Stimulated activated CD8-positive, alpha-beta memory T cell treated with anti-CD3 and anti-CD28 coated beads, Interleukin-4, amount 100 ng/mL, for 48 hours (primary cell): ENCODE measurements around the gene C22orf15.
"Not testable (repeated sequence)": the region's sequence is repeated elsewhere in the genome, so short reads cannot be mapped to it uniquely, and the experiment has no call there.

Experiments used
- DNase-seq: peaks from one replicate; pipeline ENCODE4 v3.0.0-alpha.2; 2020

Gene C22orf15

DNA sequence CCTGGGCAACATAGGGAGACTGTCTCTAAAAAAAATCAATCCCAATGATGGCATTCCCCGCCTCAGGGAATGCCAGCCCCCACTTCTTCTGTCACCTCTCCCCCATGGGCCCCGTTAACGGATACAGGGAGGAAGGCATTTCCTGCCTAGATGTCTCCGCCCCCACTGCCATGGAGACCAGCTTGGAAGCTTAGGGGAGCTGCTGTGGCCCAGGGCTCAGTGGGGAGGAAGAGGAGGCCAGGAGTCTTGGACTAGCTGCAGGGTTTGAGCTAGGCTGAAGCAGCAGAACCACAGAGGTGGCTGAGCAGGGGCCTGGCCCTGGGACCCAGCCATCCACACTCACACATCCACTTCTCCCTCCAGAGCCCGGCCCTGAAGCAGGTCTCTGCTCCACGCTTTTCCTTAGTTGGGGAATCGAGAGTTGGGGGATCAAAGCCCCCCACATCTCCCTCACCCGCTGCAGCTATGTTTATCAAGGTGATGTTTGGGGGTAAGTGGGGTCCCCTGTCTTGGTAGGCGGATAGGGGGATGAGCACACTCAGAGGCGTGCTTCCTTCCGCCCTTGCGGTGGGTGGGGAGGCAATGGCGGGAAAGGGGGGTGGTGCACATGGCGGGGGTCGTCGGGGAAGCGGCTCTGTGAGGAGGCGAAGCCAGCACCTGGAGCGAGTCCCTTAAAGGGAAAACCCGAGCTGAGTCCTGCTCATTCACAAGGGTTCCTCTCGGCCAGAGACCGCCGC, at the start of gene C22orf15:
C22orf15 (plus strand) TSS at position 149 of the 737 bp plus-strand sequence; CDS start at position 466, 317 bp downstream.
- DNase-seq = peak; percentile 42

DNA sequence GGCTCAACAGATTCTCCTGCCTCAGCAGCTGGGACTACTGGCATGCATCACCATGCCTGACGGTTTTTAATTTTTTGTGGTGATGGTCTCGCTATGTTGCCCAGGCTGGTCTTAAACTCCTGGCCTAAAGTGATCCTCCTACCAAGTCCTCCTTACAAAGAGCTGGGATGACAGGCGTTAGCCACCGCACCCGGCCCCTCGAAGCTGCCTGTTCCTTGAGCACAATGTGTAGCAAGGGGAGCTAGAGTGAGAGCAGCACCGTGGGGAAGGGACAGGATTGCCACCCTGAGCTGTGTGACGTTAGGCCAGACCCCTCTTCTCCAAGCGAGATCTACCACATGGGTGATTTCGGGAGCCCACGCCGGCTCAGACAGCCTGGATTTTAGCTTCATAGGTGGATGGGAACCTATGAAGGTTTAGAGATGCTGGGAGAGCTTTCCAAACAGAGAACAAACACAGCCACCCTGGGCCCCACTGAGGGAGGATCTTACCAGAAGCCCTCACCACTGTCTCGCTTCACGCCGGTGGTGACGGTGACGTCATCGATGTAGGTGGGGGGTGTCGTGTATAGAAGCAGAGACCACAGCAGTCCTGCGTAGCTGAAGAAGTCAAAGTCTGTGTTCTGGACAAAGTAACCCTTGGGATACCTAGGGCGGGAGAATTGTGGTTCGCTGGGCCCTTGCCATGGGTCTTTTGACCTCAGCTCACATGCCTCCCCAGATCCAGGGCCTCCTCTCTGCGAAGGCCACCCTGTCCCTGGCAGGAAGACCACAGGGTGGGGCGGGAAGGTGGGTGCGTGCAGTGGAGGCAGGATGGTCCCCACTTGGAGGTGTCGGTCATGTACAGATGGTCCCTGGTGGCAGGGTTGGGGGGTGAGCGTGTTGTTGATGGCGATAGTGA, 48.8 kb upstream of the C22orf15 start:
- DNase-seq = peak; percentile 74

GRCh38 chr22:23714596-23715578, 47.9 kb upstream of the C22orf15 start:
- DNase-seq = peak; percentile 42

- DNase-seq = no peak
Observed at GRCh38 chr22:23715806-23716375, 46.9 kb upstream of the C22orf15 start.

DNA sequence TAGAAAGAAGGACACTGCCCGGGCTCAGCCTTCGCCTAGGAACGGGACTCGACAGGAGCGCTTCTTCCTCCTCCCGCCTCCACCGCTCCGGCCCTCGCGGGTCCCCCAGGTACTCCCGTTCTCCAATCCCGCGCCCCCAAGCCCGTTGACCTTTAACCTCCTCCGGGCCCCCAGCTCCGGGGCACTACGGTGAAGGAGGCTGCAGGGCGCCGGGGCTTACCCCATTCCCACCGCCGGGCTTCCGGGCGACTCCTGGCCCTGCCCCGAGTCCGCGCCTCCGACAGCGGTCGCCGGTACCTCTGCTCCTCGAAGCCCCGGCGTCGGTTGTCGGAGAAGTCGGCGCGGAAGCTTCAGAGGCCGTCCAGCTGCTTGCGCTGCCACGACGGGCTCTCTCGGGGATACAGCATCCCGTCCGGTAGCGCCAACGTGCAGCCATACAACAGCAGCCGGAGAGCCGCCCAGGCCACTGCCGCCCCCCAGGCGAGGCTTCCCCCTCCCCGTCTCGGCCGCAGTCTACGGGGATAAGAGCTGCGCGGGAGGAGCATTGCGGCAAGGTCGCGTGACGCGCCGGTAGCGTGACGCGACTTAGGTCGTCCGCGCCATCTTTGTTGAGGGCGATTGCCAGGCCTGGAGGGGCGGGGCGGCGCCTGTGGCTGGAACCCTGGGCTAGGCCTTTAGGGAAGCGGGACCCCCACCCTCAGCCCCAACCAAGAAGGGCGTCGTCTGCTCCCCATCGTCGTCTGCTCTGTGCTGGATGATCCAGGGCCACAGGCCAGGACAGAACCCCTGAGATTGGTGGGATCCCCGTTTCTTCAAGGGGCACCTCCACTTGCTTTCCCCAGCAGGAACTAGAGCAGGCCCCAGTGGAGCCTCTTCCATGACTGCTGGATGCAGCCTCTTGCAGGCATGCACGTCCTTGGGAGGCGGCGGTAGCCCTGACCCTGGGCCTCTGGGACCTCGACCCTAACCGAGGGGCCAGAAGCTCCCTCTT, 45.7 kb upstream of the C22orf15 start:
- DNase-seq = peak; percentile 90

- no peak for DNase-seq
Observed at GRCh38 chr22:23718371-23719165, 44.2 kb upstream of the C22orf15 start.

GRCh38 chr22:23720855-23721254, 41.9 kb upstream of the C22orf15 start:
- DNase-seq = no peak

- DNase-seq = no peak
Observed at GRCh38 chr22:23722160-23722559, 40.6 kb upstream of the C22orf15 start.

DNA sequence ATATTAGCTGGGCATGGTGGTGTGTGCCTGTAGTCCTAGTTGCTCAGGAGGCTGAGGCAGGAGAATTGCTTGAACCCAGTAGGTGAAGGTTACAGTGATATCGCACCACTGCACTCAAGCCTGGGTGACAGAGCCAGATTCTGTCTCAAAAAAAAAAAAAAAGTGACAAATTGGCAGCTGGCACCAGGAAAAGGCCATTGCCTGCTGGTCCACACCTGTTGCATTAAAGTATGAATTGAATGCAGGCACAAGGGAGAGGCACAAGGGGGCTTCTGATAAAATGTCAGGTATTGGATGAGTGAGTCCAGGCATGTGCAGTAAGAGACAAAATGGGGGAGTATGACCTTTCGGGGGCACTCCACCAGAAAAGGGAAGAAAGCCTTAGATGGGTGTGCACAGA, 40.1 kb upstream of the C22orf15 start:
- DNase-seq = no peak

GRCh38 chr22:23728108-23728507, 34.7 kb upstream of the C22orf15 start:
- DNase-seq = not testable (repeated sequence)

DNA sequence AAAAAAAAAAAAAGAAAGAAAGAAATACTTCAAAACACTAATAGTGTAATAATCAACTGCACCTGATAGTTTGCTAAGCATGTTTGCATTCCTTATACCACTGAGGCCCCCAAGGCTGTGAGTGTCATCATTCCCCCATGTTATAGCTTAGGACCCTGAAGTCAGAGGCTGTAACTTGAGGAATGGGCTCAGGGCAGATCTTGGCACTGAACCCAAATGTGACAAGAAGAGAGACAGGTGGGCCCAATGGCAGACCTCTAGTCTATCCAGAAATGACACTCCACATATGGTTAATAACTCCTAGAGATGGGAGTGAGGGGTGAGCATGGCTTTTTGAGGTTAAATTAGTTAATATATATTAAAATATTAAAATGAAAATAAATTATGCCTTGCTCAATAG, 25.1 kb upstream of the C22orf15 start:
- DNase-seq = no peak

- DNase-seq = no peak
Observed at GRCh38 chr22:23742505-23743264, 20.1 kb upstream of the C22orf15 start.

DNA sequence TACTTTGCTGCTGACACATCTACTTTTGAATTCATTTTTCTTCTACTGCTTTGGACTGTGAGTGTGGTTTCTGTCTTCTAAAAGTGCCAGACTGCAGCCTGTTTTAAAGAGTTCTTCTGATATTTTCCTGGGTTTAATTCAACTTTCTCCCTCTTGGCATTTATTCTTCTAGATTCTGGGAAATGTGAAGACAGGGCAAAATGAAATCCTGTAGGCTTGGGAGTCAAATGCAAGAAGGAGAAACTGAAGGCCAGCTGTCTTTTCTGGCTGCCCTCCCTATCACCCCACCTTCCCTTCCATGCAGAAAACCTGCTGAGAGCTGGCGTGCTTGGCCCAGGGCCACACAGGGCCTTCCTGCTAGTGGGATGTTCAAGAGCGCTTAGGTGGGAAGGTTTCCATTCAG, 19.5 kb upstream of the C22orf15 start:
- DNase-seq = no peak

GRCh38 chr22:23744001-23744400, 18.8 kb upstream of the C22orf15 start:
- DNase-seq = no peak

GRCh38 chr22:23744485-23744884, 18.3 kb upstream of the C22orf15 start:
- DNase-seq = no peak

DNA sequence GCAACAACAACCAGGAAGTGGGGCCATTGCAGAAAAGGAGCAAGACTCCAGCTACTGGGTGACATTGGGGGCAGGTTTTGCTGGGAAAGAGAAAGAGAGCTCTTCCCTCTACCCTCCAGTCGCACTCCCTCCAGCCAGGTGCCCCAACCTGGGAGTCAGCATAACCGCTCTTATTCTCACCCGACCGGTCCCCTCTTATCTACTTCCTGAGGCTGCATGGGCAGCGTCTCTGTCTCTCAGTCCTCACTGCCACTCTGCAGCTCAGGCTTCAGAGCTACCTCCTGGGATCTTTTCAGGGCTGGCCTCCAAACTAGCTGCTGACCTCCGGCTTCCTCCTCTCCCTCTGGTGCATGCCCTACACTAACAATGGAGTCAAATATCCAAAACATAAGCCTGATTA, 17.0 kb upstream of the C22orf15 start:
- no peak for DNase-seq

GRCh38 chr22:23749841-23750301, 12.9 kb upstream of the C22orf15 start:
- DNase-seq = no peak

- DNase-seq = no peak
Observed at GRCh38 chr22:23750367-23750713, 12.4 kb upstream of the C22orf15 start.

DNA sequence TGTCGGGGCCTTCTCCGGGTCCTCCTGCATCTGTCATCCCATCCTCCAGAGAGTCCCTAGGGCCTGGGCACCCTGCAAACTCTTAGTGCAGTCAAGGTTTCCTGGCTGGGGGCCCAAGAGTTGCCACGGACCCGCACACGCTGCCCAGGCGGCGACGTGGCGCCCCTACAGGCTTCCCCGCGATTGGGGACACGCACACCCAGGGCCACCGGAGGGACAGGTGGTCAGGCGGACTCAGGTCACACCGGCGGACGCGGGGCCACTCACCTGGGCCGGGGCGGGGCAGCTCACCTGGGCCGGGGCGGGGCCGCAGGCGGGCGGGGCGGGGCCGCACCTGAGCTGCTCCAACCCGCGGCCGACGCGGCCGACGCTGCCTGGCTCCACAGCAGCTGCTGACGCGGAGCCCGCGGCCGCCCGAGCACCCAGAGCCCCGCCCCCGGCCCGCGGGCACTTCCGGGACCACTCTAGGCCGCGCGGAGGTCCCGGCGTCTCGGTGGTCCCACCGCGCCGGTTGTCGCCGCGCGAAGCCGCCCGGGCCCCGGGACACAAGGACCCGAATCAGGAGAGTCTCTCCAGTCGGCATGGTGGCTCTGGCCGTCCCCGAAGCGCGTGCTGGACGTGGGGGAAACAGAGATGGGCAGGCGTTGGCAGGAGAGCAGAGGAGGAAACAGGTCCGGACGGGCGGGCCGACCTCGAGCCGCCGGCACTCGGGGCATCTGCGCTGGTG, 11.9 kb upstream of the C22orf15 start, which contains the start of gene ZNF70:
ZNF70 (minus strand) TSS at position 399 of the 727 bp plus-strand sequence. CDS start 5,972 bp downstream, outside the sequence.
- peak; percentile 86 for DNase-seq
